Activated T-cell treated with anti-CD3 and anti-CD28 coated beads, Interleukin-2, amount 50 U/mL, for 24 hours (primary cell): ENCODE data around the gene BCAS1.

ENCODE experiments used
- DNase-seq: peaks from one replicate; pipeline ENCODE4 v3.0.0-alpha.2; 2020
- H3K27ac Mint-ChIP-seq: 2 replicates; pipeline ENCODE4 v1.8.0; 2020; ENCODE audit warnings: mild to moderate bottlenecking, mixed read lengths
- H3K27me3 Mint-ChIP-seq: 2 replicates; pipeline ENCODE4 v1.8.0; 2020; ENCODE audit warnings: mixed read lengths
- H3K36me3 Mint-ChIP-seq: 2 replicates; pipeline ENCODE4 v1.8.0; 2020; ENCODE audit warnings: low read depth, mixed read lengths
- H3K4me1 Mint-ChIP-seq: 2 replicates; pipeline ENCODE4 v1.8.0; 2020; ENCODE audit warnings: low read depth, mixed read lengths
- H3K4me3 Mint-ChIP-seq: 2 replicates; pipeline ENCODE4 v1.8.0; 2020; ENCODE audit warnings: mild to moderate bottlenecking, moderate library complexity, mixed read lengths
- H3K9me3 Mint-ChIP-seq: 2 replicates; pipeline ENCODE4 v1.8.0; 2020; ENCODE audit warnings: mixed read lengths

BCAS1 gene

GRCh38 chr20:53960579-53961272, 109.7 kb downstream of the BCAS1 start:
- no peak overlapping the region for H3K4me3 Mint-ChIP-seq
- H3K4me1 Mint-ChIP-seq = no peaks in the 10 kb centered on the region
- H3K27ac Mint-ChIP-seq = no peak overlapping the region
- DNase-seq = no peak
- H3K27me3 Mint-ChIP-seq = peaks cover 15% of the 10 kb centered on the region
- no peaks in the 10 kb centered on the region for H3K36me3 Mint-ChIP-seq
- H3K9me3 Mint-ChIP-seq = peaks cover 3% of the 10 kb centered on the region

- Mint-ChIP-seq H3K27me3 (peaks cover 15% of the 10 kb centered on the region), H3K27ac (no peak overlapping the region), H3K4me1 (no peaks in the 10 kb centered on the region), H3K9me3 (peaks cover 3% of the 10 kb centered on the region), H3K36me3 (no peaks in the 10 kb centered on the region), H3K4me3 (no peak overlapping the region)
- DNase-seq = no peak
These were observed 110.3 kb downstream of the BCAS1 start for GRCh38 chr20:53959911-53960578.

GRCh38 chr20:53958260-53958659, 112.1 kb downstream of the BCAS1 start:
- Mint-ChIP-seq H3K27ac (no peak overlapping the region), H3K4me3 (no peak overlapping the region), H3K36me3 (no peaks in the 10 kb centered on the region), H3K27me3 (peaks cover 10% of the 10 kb centered on the region), H3K4me1 (no peaks in the 10 kb centered on the region), H3K9me3 (peaks cover 5% of the 10 kb centered on the region)
- DNase-seq = no peak

- Mint-ChIP-seq H3K27me3 (peaks cover 10% of the 10 kb centered on the region), H3K9me3 (peaks cover 8% of the 10 kb centered on the region), H3K36me3 (no peaks in the 10 kb centered on the region), H3K4me3 (no peak overlapping the region), H3K27ac (no peak overlapping the region), H3K4me1 (no peaks in the 10 kb centered on the region)
- DNase-seq = no peak
These were observed 112.8 kb downstream of the BCAS1 start for GRCh38 chr20:53957451-53958172.

- H3K4me3 Mint-ChIP-seq = no peak overlapping the region
- no peak overlapping the region for H3K27ac Mint-ChIP-seq
- DNase-seq = no peak
- H3K9me3 Mint-ChIP-seq = peaks cover 18% of the 10 kb centered on the region
- peaks cover 10% of the 10 kb centered on the region for H3K27me3 Mint-ChIP-seq
- no peaks in the 10 kb centered on the region for H3K4me1 Mint-ChIP-seq
- H3K36me3 Mint-ChIP-seq = no peaks in the 10 kb centered on the region
These were observed 114.2 kb downstream of the BCAS1 start for GRCh38 chr20:53956013-53956715.

GRCh38 chr20:53954723-53955658, 115.4 kb downstream of the BCAS1 start:
- no peak for DNase-seq
- no peak overlapping the region for H3K4me3 Mint-ChIP-seq
- no peak overlapping the region for H3K27ac Mint-ChIP-seq
- peaks cover 7% of the 10 kb centered on the region for H3K4me1 Mint-ChIP-seq
- peaks cover 5% of the 10 kb centered on the region for H3K27me3 Mint-ChIP-seq
- H3K9me3 Mint-ChIP-seq = peaks cover 18% of the 10 kb centered on the region
- H3K36me3 Mint-ChIP-seq = no peaks in the 10 kb centered on the region

GRCh38 chr20:53952528-53953096, 117.8 kb downstream of the BCAS1 start:
- DNase-seq = no peak
- Mint-ChIP-seq H3K4me1 (peaks cover 31% of the 10 kb centered on the region), H3K36me3 (no peaks in the 10 kb centered on the region), H3K4me3 (no peak overlapping the region), H3K9me3 (peaks cover 18% of the 10 kb centered on the region), H3K27me3 (no peaks in the 10 kb centered on the region), H3K27ac (no peak overlapping the region)

- no peaks in the 10 kb centered on the region for H3K36me3 Mint-ChIP-seq
- no peak for DNase-seq
- no peak overlapping the region for H3K27ac Mint-ChIP-seq
- peaks cover 15% of the 10 kb centered on the region for H3K9me3 Mint-ChIP-seq
- H3K27me3 Mint-ChIP-seq = no peaks in the 10 kb centered on the region
- H3K4me3 Mint-ChIP-seq = no peak overlapping the region
- peaks cover 36% of the 10 kb centered on the region for H3K4me1 Mint-ChIP-seq
These were observed 119.8 kb downstream of the BCAS1 start for GRCh38 chr20:53950578-53950977.

GRCh38 chr20:53950031-53950430, 120.4 kb downstream of the BCAS1 start:
- no peaks in the 10 kb centered on the region for H3K36me3 Mint-ChIP-seq
- DNase-seq = no peak
- H3K9me3 Mint-ChIP-seq = peaks cover 15% of the 10 kb centered on the region
- H3K27ac Mint-ChIP-seq = peak overlapping the region; percentile 93
- peaks cover 36% of the 10 kb centered on the region for H3K4me1 Mint-ChIP-seq
- H3K27me3 Mint-ChIP-seq = no peaks in the 10 kb centered on the region
- H3K4me3 Mint-ChIP-seq = no peak overlapping the region

GRCh38 chr20:53949319-53949839, 121.0 kb downstream of the BCAS1 start:
- H3K9me3 Mint-ChIP-seq = peaks cover 15% of the 10 kb centered on the region
- H3K27me3 Mint-ChIP-seq = no peaks in the 10 kb centered on the region
- H3K4me1 Mint-ChIP-seq = peaks cover 40% of the 10 kb centered on the region
- H3K36me3 Mint-ChIP-seq = no peaks in the 10 kb centered on the region
- peak overlapping the region; percentile 93 for H3K27ac Mint-ChIP-seq
- peak overlapping the region; percentile 72 for H3K4me3 Mint-ChIP-seq
- peak; percentile 77 for DNase-seq

- H3K27me3 Mint-ChIP-seq = no peaks in the 10 kb centered on the region
- peaks cover 15% of the 10 kb centered on the region for H3K9me3 Mint-ChIP-seq
- H3K4me3 Mint-ChIP-seq = peak overlapping the region; percentile 72
- peaks cover 44% of the 10 kb centered on the region for H3K4me1 Mint-ChIP-seq
- H3K27ac Mint-ChIP-seq = peak overlapping the region; percentile 93
- DNase-seq = peak; percentile 52
- no peaks in the 10 kb centered on the region for H3K36me3 Mint-ChIP-seq
These were observed 121.7 kb downstream of the BCAS1 start for GRCh38 chr20:53948383-53949318.

GRCh38 chr20:53947501-53948195, 122.7 kb downstream of the BCAS1 start:
- no peaks in the 10 kb centered on the region for H3K27me3 Mint-ChIP-seq
- DNase-seq = no peak
- no peaks in the 10 kb centered on the region for H3K36me3 Mint-ChIP-seq
- no peak overlapping the region for H3K4me3 Mint-ChIP-seq
- peaks cover 47% of the 10 kb centered on the region for H3K4me1 Mint-ChIP-seq
- peaks cover 11% of the 10 kb centered on the region for H3K9me3 Mint-ChIP-seq
- H3K27ac Mint-ChIP-seq = no peak overlapping the region
